ENCODE measurements around the gene UNC13B. TPM values are rescaled to one million over a fixed set of nuclear protein-coding genes. Genes with fewer than 3 reads are reported as not detected.

The UNC13B gene
- total RNA-seq, 1 experiment from 2014 or later: 17.6 TPM

DNA sequence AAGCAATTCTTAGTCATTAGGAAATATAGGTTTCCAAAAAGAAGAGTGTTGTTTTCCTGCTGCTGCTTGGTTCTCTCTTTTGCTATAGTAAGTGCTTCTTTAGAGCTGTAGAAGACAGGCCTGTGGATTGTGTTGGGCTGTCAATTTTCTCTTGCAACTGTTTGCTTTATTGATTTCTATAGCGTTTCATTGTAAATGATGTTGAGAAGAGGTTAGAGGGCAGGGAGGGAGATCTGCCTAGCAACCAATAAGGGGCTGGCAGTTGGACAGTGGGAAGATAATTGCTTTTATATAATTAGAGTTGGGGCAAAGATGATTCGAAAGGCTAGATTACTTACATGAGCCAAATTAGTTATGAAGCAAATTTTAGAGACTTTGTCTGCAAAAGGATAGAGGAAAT lies 11.1 kb downstream of the UNC13B start:
- H3K9me3 ChIP-seq (ENCODE audit: control insufficient read depth in 1 of 2, insufficient read depth in 1 of 2, low read depth in 1 of 2, low read length in 2 of 2): no peaks in the 10 kb centered on the region
- no peaks in the 10 kb centered on the region for H3K9me2 ChIP-seq (ENCODE audit: insufficient read depth)
- ChIA-PET POLR2A (no interaction called here), RAD21 (ENCODE audit: low non-redundant PET in 1 of 2, low total read pairs in 2 of 2, uncharacterized antibody in 2 of 2, unreplicated experiment in 2 of 2) (no interaction called here), CTCF (no interaction called here)
- DNase-seq (ENCODE audit: low read depth, low spot score) (no peak), ATAC-seq (no peak)
- no peak overlapping the region for H3K27ac ChIP-seq (ENCODE audit: low read depth, low read length)
- H3K4me1 ChIP-seq (ENCODE audit: control insufficient read depth in 1 of 2, insufficient read depth in 2 of 2, low read length in 2 of 2): no peaks in the 10 kb centered on the region
- H4K20me1 ChIP-seq (ENCODE audit: insufficient read depth): no peaks in the 10 kb centered on the region
- no peak overlapping the region for H2AFZ ChIP-seq (ENCODE audit: low read depth, low read length, poor library complexity, severe bottlenecking)
- no peaks in the 10 kb centered on the region for H3K27me3 ChIP-seq (ENCODE audit: insufficient read depth, low read length)
- intact Hi-C loops (cut with micrococcal nuclease): no loop called here
- no peak overlapping the region for H3K4me3 ChIP-seq (replicated peaks in 1 of 2; ENCODE audit: low read depth in 1 of 2, low read length in 2 of 2)
- no peaks in the 10 kb centered on the region for H3K36me3 ChIP-seq (ENCODE audit: control insufficient read depth in 1 of 2, insufficient read depth in 2 of 2, low read length in 2 of 2)
- no peak overlapping the region for H3K4me2 ChIP-seq (ENCODE audit: low read length)
- no peak overlapping the region for H3K9ac ChIP-seq (ENCODE audit: low read length)
- TF ChIP-seq EZH2phosphoT487 (IDR thresholded peaks at IDR 0.05; ENCODE audit: borderline replicate concordance) (no peak), ZFX (IDR thresholded peaks at IDR 0.05) (no peak), SP1 (IDR thresholded peaks at IDR 0.05; ENCODE audit: low read depth) (no peak), CEBPB (IDR thresholded peaks at IDR 0.05; ENCODE audit: low read depth) (no peak)
- H3K79me2 ChIP-seq (ENCODE audit: insufficient read depth, low read length): no peaks in the 10 kb centered on the region
- BruUV-seq (replicated peaks): no TSS peak

GRCh38 chr9:35177520-35177919 lies 15.7 kb downstream of the UNC13B start:
- no peak overlapping the region for H3K4me3 ChIP-seq (replicated peaks in 1 of 2; ENCODE audit: low read depth in 1 of 2, low read length in 2 of 2)
- H3K9ac ChIP-seq (ENCODE audit: low read length): no peak overlapping the region
- RAD21 ChIA-PET (ENCODE audit: low non-redundant PET in 1 of 2, low total read pairs in 2 of 2, uncharacterized antibody in 2 of 2, unreplicated experiment in 2 of 2): no interaction called here
- no peaks in the 10 kb centered on the region for H3K9me2 ChIP-seq (ENCODE audit: insufficient read depth)
- BruUV-seq (replicated peaks): no TSS peak
- H3K4me2 ChIP-seq (ENCODE audit: low read length): no peak overlapping the region
- TF ChIP-seq POLR2AphosphoS5 (IDR thresholded peaks at IDR 0.05; ENCODE audit: low read depth, low read length) (no peak), POLR2A (IDR thresholded peaks at IDR 0.05; ENCODE audit: borderline replicate concordance, extremely low read depth, insufficient read depth, insufficient read length) (no peak), SIN3A (IDR thresholded peaks at IDR 0.05; ENCODE audit: low read depth) (no peak), FOSL1 (IDR thresholded peaks at IDR 0.05; ENCODE audit: low read depth) (no peak), CBX3 (IDR thresholded peaks at IDR 0.05; ENCODE audit: low read depth) (no peak), ZNF274 (IDR thresholded peaks at IDR 0.05; ENCODE audit: low read depth, low read length) (no peak), ZFX (IDR thresholded peaks at IDR 0.05) (no peak), SRF (IDR thresholded peaks at IDR 0.05; ENCODE audit: low read depth) (no peak), TCF7L2 (IDR thresholded peaks at IDR 0.05; ENCODE audit: borderline replicate concordance, extremely low read depth, insufficient read depth, insufficient read length) (no peak)
- TF ChIP-seq, protein P1, sequence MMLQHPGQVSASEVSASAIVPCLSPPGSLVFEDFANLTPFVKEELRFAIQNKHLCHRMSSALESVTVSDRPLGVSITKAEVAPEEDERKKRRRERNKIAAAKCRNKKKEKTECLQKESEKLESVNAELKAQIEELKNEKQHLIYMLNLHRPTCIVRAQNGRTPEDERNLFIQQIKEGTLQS (IDR thresholded peaks at IDR 0.05): no peak
- intact Hi-C loops (cut with micrococcal nuclease): no loop called here
- H3K27ac ChIP-seq (ENCODE audit: low read depth, low read length): no peak overlapping the region
- no peaks in the 10 kb centered on the region for H3K79me2 ChIP-seq (ENCODE audit: insufficient read depth, low read length)
- no peak for DNase-seq (ENCODE audit: low read depth, low spot score)
- CTCF ChIA-PET: no interaction called here
- no peaks in the 10 kb centered on the region; a peak in 1 of 4 replicates for H3K9me3 ChIP-seq (ENCODE audit: control insufficient read depth in 1 of 2, insufficient read depth in 1 of 2, low read depth in 1 of 2, low read length in 2 of 2)
- ATAC-seq: no peak
- H3K36me3 ChIP-seq (ENCODE audit: control insufficient read depth in 1 of 2, insufficient read depth in 2 of 2, low read length in 2 of 2): no peaks in the 10 kb centered on the region
- no peaks in the 10 kb centered on the region for H3K27me3 ChIP-seq (ENCODE audit: insufficient read depth, low read length)
- H2AFZ ChIP-seq (ENCODE audit: low read depth, low read length, poor library complexity, severe bottlenecking): no peak overlapping the region
- POLR2A ChIA-PET: no interaction called here
- H3K4me1 ChIP-seq (ENCODE audit: control insufficient read depth in 1 of 2, insufficient read depth in 2 of 2, low read length in 2 of 2): no peaks in the 10 kb centered on the region
- no peaks in the 10 kb centered on the region for H4K20me1 ChIP-seq (ENCODE audit: insufficient read depth)
